H1 (cell line): Measurements from ENCODE around the gene RTN4RL1.

Source experiments
- CTCF ChIP-seq, 3 experiments: IDR thresholded peaks; 1 replicate in 2 of 3; 2 replicates in 1 of 3; pipeline versions ENCODE4 v1.5.1 to v1.6.1; 2011; ENCODE audit warnings: low read length in 3 of 3, mild to moderate bottlenecking in 3 of 3, inconsistent platforms in 2 of 3, low read depth in 1 of 3, moderate library complexity in 1 of 3; ENCODE audit not compliant: insufficient read depth in 1 of 3; ENCODE audit errors: control extremely low read depth in 1 of 3
- EZH2 ChIP-seq: fragments of 200-600 bp; sonication (generic); IDR thresholded peaks from 2 replicates; pipeline ENCODE4 v1.7.1; 2012; ENCODE audit warnings: low read depth, mild to moderate bottlenecking, moderate library complexity, low read length, inconsistent platforms; ENCODE audit not compliant: severe bottlenecking
- JUND ChIP-seq: IDR thresholded peaks from 2 replicates; pipeline ENCODE4 v1.6.1; 2011; ENCODE audit warnings: mild to moderate bottlenecking, improper control_type of control experiment, low read length
- MAX ChIP-seq: IDR thresholded peaks from 2 replicates; pipeline ENCODE4 v1.6.1; 2012; ENCODE audit warnings: inconsistent platforms
- POLR2A ChIP-seq, 2 experiments: IDR thresholded peaks; 1 replicate in 1 of 2; 2 replicates in 1 of 2; pipeline ENCODE4 v1.6.1; 2011; ENCODE audit warnings: low read depth in 2 of 2, low read length in 2 of 2, mild to moderate bottlenecking in 2 of 2; ENCODE audit errors: control extremely low read depth in 1 of 2
- POLR2AphosphoS5 ChIP-seq: IDR thresholded peaks from 2 replicates; pipeline ENCODE4 v1.6.1; 2011; ENCODE audit warnings: low read depth, low read length
- RAD21 ChIP-seq, 2 experiments: IDR thresholded peaks in 1 of 2; conservative IDR thresholded peaks in 1 of 2; 2 replicates each; pipeline ENCODE4 v1.6.1; 2011; ENCODE audit warnings: low read depth in 2 of 2, low read length in 2 of 2, improper control_type of control experiment in 1 of 2, inconsistent platforms in 1 of 2, mild to moderate bottlenecking in 1 of 2, moderate library complexity in 1 of 2
- ZNF274 ChIP-seq: IDR thresholded peaks from 2 replicates; pipeline ENCODE4 v1.7.0; 2012; ENCODE audit warnings: low read length, borderline replicate concordance; ENCODE audit errors: extremely low read depth

- TF ChIP-seq CTCF (IDR thresholded peaks at IDR 0.05; ENCODE audit: control extremely low read depth in 1 of 3, insufficient read depth in 1 of 3, low read depth in 1 of 3, low read length in 3 of 3) = no peak
- no peak for TF ChIP-seq POLR2AphosphoS5
- TF ChIP-seq EZH2 = no peak
- TF ChIP-seq RAD21 (IDR thresholded peaks at IDR 0.05 in 1 of 2, conservative IDR thresholded peaks at IDR 0.05 in 1 of 2; ENCODE audit: low read depth in 2 of 2, low read length in 2 of 2) = no peak
- TF ChIP-seq MAX = no peak
- TF ChIP-seq POLR2A (IDR thresholded peaks at IDR 0.05; ENCODE audit: control extremely low read depth in 1 of 2, low read depth in 2 of 2, low read length in 2 of 2) = no peak
- no peak for TF ChIP-seq ZNF274
- no peak for TF ChIP-seq JUND
Measured at GRCh38 chr17:2011411-2012371, 13.4 kb downstream of the RTN4RL1 start.
